ENCODE measurements around the gene DCP2.

- no peak for TF ChIP-seq CTCF (IDR thresholded peaks at IDR 0.05; ENCODE audit: low read depth, low read length)
- TF ChIP-seq POLR2A (IDR thresholded peaks at IDR 0.05; ENCODE audit: extremely low read depth, insufficient read length): no peak
Measured at GRCh38 chr5:113034182-113034773, 57.7 kb downstream of the DCP2 start.
